K562 (cell line): ENCODE results near the gene PRR30. TPM values are rescaled to one million over a fixed set of nuclear protein-coding genes. Genes with fewer than 3 reads are reported as not detected.

Experiments used
- ATAC-seq: fragments of 200-7000 bp; cut with Tn5 transposase; 3 replicates; pipeline ENCODE4 v1.9.1; 2020; ENCODE audit warnings: moderate library complexity
- BruUV-seq: library from RNA; stranded (reverse); fragments of 400-500 nt; replicated peaks from 2 replicates; lab custom pipeline; 2021; lab: Mats Ljungman, UMichigan
- CTCF ChIA-PET: fragments of 300-600 bp; formaldehyde crosslinking; extraction: SDS; loops from one replicate; lab custom pipeline; 2021; ENCODE audit warnings: low intra/inter-chr PET ratio; lab: Yijun Ruan, JAX
- POLR2A ChIA-PET: fragments of 300-600, 350-650 bp; sonication (Branson Sonifier 250); formaldehyde crosslinking; extraction: SDS; loops from one replicate; lab custom pipeline; 2021; ENCODE audit warnings: antibody characterized with exemption, inconsistent platforms; lab: Yijun Ruan, JAX
- DNase-seq, 4 experiments: peaks; one replicate each; pipeline versions ENCODE4 v3.0.0 to v3.0.0-alpha.2; 2011 to 2018; ENCODE audit warnings: low spot score in 3 of 4, mixed read lengths in 3 of 4; ENCODE audit errors: extremely low read depth in 1 of 4
- FAIRE-seq: peaks from 2 replicates; lab custom pipeline; 2011; peaks lifted over from hg19 to GRCh38; lab: Jason Lieb, UNC
- H2AFZ ChIP-seq: 2 replicates; pipeline ENCODE4 v1.6.0; 2011; ENCODE audit warnings: low read depth, low read length, control low read depth, inconsistent platforms
- H3K27ac ChIP-seq: fragments of 200-600 bp; 3 replicates; pipeline ENCODE4 v1.8.0; 2011; ENCODE audit warnings: low read depth, mild to moderate bottlenecking, control low read depth, inconsistent platforms, low read length, moderate library complexity, mixed read lengths; ENCODE audit errors: extremely low read depth
- H3K27me3 ChIP-seq, 2 experiments: fragments of 300-600 bp in 1 of 2; 2 replicates in 1 of 2; 3 replicates in 1 of 2; pipeline versions ENCODE4 v1.6.0 to v1.8.0; 2011; ENCODE audit warnings: inconsistent platforms in 2 of 2, low read length in 2 of 2, mild to moderate bottlenecking in 1 of 2, mixed read lengths in 1 of 2, moderate library complexity in 1 of 2; ENCODE audit not compliant: control insufficient read depth in 2 of 2, insufficient read depth in 2 of 2
- H3K36me3 ChIP-seq: fragments of 300-600 bp; 3 replicates; pipeline ENCODE4 v1.8.0; 2011; ENCODE audit warnings: mild to moderate bottlenecking, low read length, inconsistent platforms; ENCODE audit not compliant: control insufficient read depth, insufficient read depth
- H3K4me1 ChIP-seq, 2 experiments: fragments of 200-600 bp in 1 of 2; replicated peaks in 1 of 2; 2 replicates in 1 of 2; 3 replicates in 1 of 2; pipeline versions ENCODE4 v1.5.1 to v1.8.0; 2011; ENCODE audit warnings: inconsistent platforms in 2 of 2, low read length in 2 of 2, mild to moderate bottlenecking in 1 of 2, mixed read lengths in 1 of 2, moderate library complexity in 1 of 2; ENCODE audit not compliant: control insufficient read depth in 2 of 2, insufficient read depth in 2 of 2
- H3K4me2 ChIP-seq: 2 replicates; pipeline ENCODE4 v1.6.1; 2011; ENCODE audit warnings: low read length, control low read depth, inconsistent platforms, mixed read lengths; ENCODE audit not compliant: insufficient read depth
- H3K4me3 ChIP-seq: fragments of 200-600 bp; sonication (generic), shearing (Covaris generic); 2 replicates; pipeline ENCODE4 v1.5.1; 2016; ENCODE audit warnings: control low read depth, inconsistent platforms
- H3K79me2 ChIP-seq: fragments of 200-600 bp; 3 replicates; pipeline ENCODE4 v1.8.0; 2011; ENCODE audit warnings: low read length, inconsistent platforms; ENCODE audit not compliant: control insufficient read depth, insufficient read depth
- H3K9ac ChIP-seq, 2 experiments: 2 replicates each; pipeline versions ENCODE4 v1.6.0 to v1.6.1; 2011; ENCODE audit warnings: low read depth in 2 of 2, low read length in 2 of 2, control low read depth in 1 of 2, inconsistent platforms in 1 of 2, mild to moderate bottlenecking in 1 of 2, mixed read lengths in 1 of 2; ENCODE audit not compliant: insufficient read depth in 1 of 2
- H3K9me1 ChIP-seq: one replicate; pipeline ENCODE4 v1.6.0; 2011; ENCODE audit warnings: inconsistent platforms, mild to moderate bottlenecking, low read length, moderate library complexity; ENCODE audit not compliant: control insufficient read depth, insufficient read depth
- H3K9me3 ChIP-seq: replicated peaks from 2 replicates; pipeline ENCODE4 v1.5.1; 2011; ENCODE audit warnings: low read depth, low read length, inconsistent platforms; ENCODE audit not compliant: control insufficient read depth, insufficient read depth
- H4K20me1 ChIP-seq: replicated peaks from 2 replicates; pipeline ENCODE4 v1.6.1; 2011; ENCODE audit warnings: low read length, inconsistent platforms, mixed read lengths; ENCODE audit not compliant: control insufficient read depth, insufficient read depth
- BRD9 ChIP-seq: fragments of 450-650 bp; IDR thresholded peaks from 2 replicates; pipeline ENCODE4 v1.6.1; 2018; ENCODE audit warnings: low read depth; ENCODE audit not compliant: partially characterized antibody
- E4F1 ChIP-seq: fragments of 250-450 bp; sonication (Bioruptor Pico); IDR thresholded peaks from 2 replicates; pipeline ENCODE4 v1.5.0; 2021; ENCODE audit warnings: mild to moderate bottlenecking, borderline replicate concordance
- ETS2 ChIP-seq: IDR thresholded peaks from 2 replicates; pipeline ENCODE4 v1.6.1; 2016; ENCODE audit warnings: borderline replicate concordance, missing genetic modification characterization, mild to moderate bottlenecking, moderate library complexity, missing compliant biosample characterization; ENCODE audit not compliant: poor library complexity, severe bottlenecking
- IFI16 ChIP-seq: fragments of 250-450 bp; sonication (Bioruptor Pico); IDR thresholded peaks from 2 replicates; pipeline ENCODE4 v2.1.2; 2022; ENCODE audit warnings: mild to moderate bottlenecking, inconsistent platforms
- JUN ChIP-seq, 2 experiments: sonication (generic) in 1 of 2; formaldehyde crosslinking in 1 of 2; IDR thresholded peaks; 2 replicates each; pipeline versions ENCODE4 v1.6.1 to v1.8.0; 2012 to 2022; ENCODE audit warnings: borderline replicate concordance in 2 of 2, mild to moderate bottlenecking in 2 of 2, improper control_type of control experiment in 1 of 2, low read depth in 1 of 2, low read length in 1 of 2, missing genetic modification reagents in 1 of 2
- NR2C1 ChIP-seq, 2 experiments: fragments of 450-650 bp; IDR thresholded peaks; 2 replicates each; pipeline ENCODE4 v1.6.1; 2017; ENCODE audit warnings: mild to moderate bottlenecking in 2 of 2, antibody characterized with exemption in 1 of 2, inconsistent platforms in 1 of 2, missing compliant biosample characterization in 1 of 2, missing genetic modification characterization in 1 of 2
- POU5F1 ChIP-seq: fragments of 150-350 bp; IDR thresholded peaks from 2 replicates; pipeline ENCODE4 v1.6.1; 2014; ENCODE audit warnings: borderline replicate concordance, low read length, low read depth, mild to moderate bottlenecking; ENCODE audit not compliant: partially characterized antibody
- ZBTB8A ChIP-seq: fragments of 450-650 bp; IDR thresholded peaks from 2 replicates; pipeline ENCODE4 v1.6.1; 2018; ENCODE audit warnings: mild to moderate bottlenecking, moderate library complexity; ENCODE audit not compliant: partially characterized antibody
- ZNF239 ChIP-seq: fragments of 250-450 bp; sonication (Bioruptor Pico); IDR thresholded peaks from 2 replicates; pipeline ENCODE4 v1.4.0; 2020; ENCODE audit warnings: mild to moderate bottlenecking
- WGBS: fragments of 100-300 bp; shearing (Covaris generic); methylation state at CpG from one replicate; pipeline ENCODE4 v1.1.6; 2016; ENCODE audit warnings: low coverage, mixed read lengths; ENCODE audit not compliant: insufficient coverage; ENCODE audit errors: missing lambda C conversion rate; 5-methylcytosine and 5-hydroxymethylcytosine counted together
- in situ Hi-C: fragments of 300-500 bp; cut with MboI; formaldehyde crosslinking; loops from 4 replicates; pipeline ENCODE4 v1.15.0; 2018; ENCODE audit warnings: inconsistent platforms, mixed read lengths
- intact Hi-C: fragments of 100-400 bp; cut with micrococcal nuclease; formaldehyde crosslinking; loops from 2 replicates; pipeline ENCODE4 v1.14.2; 2022
- polyA plus RNA-seq, 8 experiments: library from polyadenylated mRNA; depleted of rRNA in 4 of 8; stranded (reverse) in 5 of 8; unstranded in 3 of 8; fragments of >200 nt; fragmentation: Nextera tagmentation in 2 of 8; fragmentation: Illumina TruSeq in 1 of 8; extraction: Ambion mirVana in 2 of 8; extraction: Trizol in 1 of 8; gene quantifications; 2 replicates each; pipeline versions ENCODE4 v1.2.1 to v1.2.3, GENCODE V29; 2011 to 2014; ENCODE audit warnings: inconsistent platforms in 1 of 8, missing spikeins in 1 of 8
- total RNA-seq, 7 experiments: library from RNA; depleted of rRNA in 6 of 7; stranded (reverse); fragments of >200 nt in 6 of 7; fragmentation: Illumina TruSeq in 2 of 7; extraction: Trizol in 2 of 7; gene quantifications; 2 replicates each; pipeline versions ENCODE4 v1.2.1 to v1.2.3, GENCODE V29; 2011 to 2021; ENCODE audit warnings: low replicate concordance in 1 of 7

The PRR30 gene
- total and polyA plus RNA-seq, 9 of the 15 experiments (the other 6 are each of a cell fraction or from before 2014, with no cell fraction given), result not detected

- H3K36me3 ChIP-seq, result no peaks in the 10 kb centered on the region
- H3K27ac ChIP-seq, result no peak overlapping the region
- DNase-seq (no peak), ATAC-seq (no peak), FAIRE-seq (no peak)
- no peaks in the 10 kb centered on the region for H3K79me2 ChIP-seq
- in situ Hi-C loops (no loop called here), intact Hi-C loops (loop anchor here (10.0 kb wide), 1 partner anchor 338 kb away; the partner anchor contains the start of gene DPYSL5)
- no peak overlapping the region for H3K4me2 ChIP-seq
- H3K9ac ChIP-seq, result no peak overlapping the region
- no peaks in the 10 kb centered on the region for H4K20me1 ChIP-seq
- peaks cover 0 to 10% of the 10 kb centered on the region in 2 experiments; a peak in 3 of 5 replicates for H3K4me1 ChIP-seq
- H3K27me3 ChIP-seq, result peaks cover 3 to 4% of the 10 kb centered on the region in 2 experiments; a peak in 3 of 5 replicates
- BruUV-seq, result no TSS peak
- WGBS, result 24% methylated on average over 4 of the region's 4 CpGs
- POLR2A ChIA-PET, result no interaction called here
- CTCF ChIA-PET, result no interaction called here
- no peak overlapping the region for H3K4me3 ChIP-seq
- no peak overlapping the region for H2AFZ ChIP-seq
- H3K9me3 ChIP-seq, result no peaks in the 10 kb centered on the region
- TF ChIP-seq IFI16 (CRISPR knock-in tag) (no peak), ZBTB8A (no peak), ETS2 (tag) (no peak), POU5F1 (no peak), BRD9 (no peak), JUN (IDR thresholded peaks at IDR 0.05; ENCODE audit: borderline replicate concordance, low read depth, low read length) (no peak), JUN (CRISPR knock-in tag; IDR thresholded peaks at IDR 0.05; ENCODE audit: borderline replicate concordance) (no peak), E4F1 (CRISPR knock-in tag) (no peak), NR2C1 (IDR thresholded peaks at IDR 0.05) (no peak), NR2C1 (tag; IDR thresholded peaks at IDR 0.05) (no peak), ZNF239 (no peak)
- H3K9me1 ChIP-seq, result no peaks in the 10 kb centered on the region
Observed at GRCh38 chr2:27182346-27182745, 43.1 kb upstream of the PRR30 start.
